ENCODE results near the gene VSIG8.
A peak's percentile ranks its signal among the peaks of the same experiment; 100 is the strongest.
"Not testable (repeated sequence)": the region's sequence is repeated elsewhere in the genome, so short reads cannot be mapped to it uniquely, and the experiment has no call there.

Gene VSIG8, protein sequence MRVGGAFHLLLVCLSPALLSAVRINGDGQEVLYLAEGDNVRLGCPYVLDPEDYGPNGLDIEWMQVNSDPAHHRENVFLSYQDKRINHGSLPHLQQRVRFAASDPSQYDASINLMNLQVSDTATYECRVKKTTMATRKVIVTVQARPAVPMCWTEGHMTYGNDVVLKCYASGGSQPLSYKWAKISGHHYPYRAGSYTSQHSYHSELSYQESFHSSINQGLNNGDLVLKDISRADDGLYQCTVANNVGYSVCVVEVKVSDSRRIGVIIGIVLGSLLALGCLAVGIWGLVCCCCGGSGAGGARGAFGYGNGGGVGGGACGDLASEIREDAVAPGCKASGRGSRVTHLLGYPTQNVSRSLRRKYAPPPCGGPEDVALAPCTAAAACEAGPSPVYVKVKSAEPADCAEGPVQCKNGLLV

GRCh38 chr1:159862557-159862956 is at the start of gene VSIG8:
Gene VSIG8 (minus strand): TSS chr1:159862657. CDS start chr1:159862521, 136 bp downstream.
- H3K4me1 ChIP-seq (ENCODE audit: control insufficient read depth, insufficient read depth, low read length) = no peaks in the 10 kb centered on the region
- peaks cover 8% of the 10 kb centered on the region for H3K27me3 ChIP-seq (ENCODE audit: control insufficient read depth, insufficient read depth, low read length)
- H3K9me3 ChIP-seq (ENCODE audit: control insufficient read depth, insufficient read depth, low read length) = no peaks in the 10 kb centered on the region
- H3K27ac ChIP-seq (ENCODE audit: low read depth, low read length) = no peak within 1 kb of the TSS
- no peaks in the 10 kb centered on the region for H3K36me3 ChIP-seq (ENCODE audit: control insufficient read depth, insufficient read depth, low read length)
- no peak within 1 kb of the TSS for H3K4me3 ChIP-seq (ENCODE audit: low read depth, low read length)
- H3K9ac ChIP-seq (ENCODE audit: low read depth, low read length) = no peak within 1 kb of the TSS

GRCh38 chr1:159911326-159912070 is 49.0 kb upstream of the VSIG8 start:
- Histone ChIP-seq H3K4me1 (ENCODE audit: control insufficient read depth, insufficient read depth, low read length) (peaks cover 37% of the 10 kb centered on the region), H3K4me3 (ENCODE audit: low read depth, low read length) (no peak overlapping the region), H3K9me3 (ENCODE audit: control insufficient read depth, insufficient read depth, low read length) (no peaks in the 10 kb centered on the region), H3K9ac (ENCODE audit: low read depth, low read length) (no peak overlapping the region), H3K27ac (ENCODE audit: low read depth, low read length) (peak overlapping the region; percentile 72), H3K27me3 (ENCODE audit: control insufficient read depth, insufficient read depth, low read length) (no peaks in the 10 kb centered on the region), H3K36me3 (ENCODE audit: control insufficient read depth, insufficient read depth, low read length) (no peaks in the 10 kb centered on the region)

DNA sequence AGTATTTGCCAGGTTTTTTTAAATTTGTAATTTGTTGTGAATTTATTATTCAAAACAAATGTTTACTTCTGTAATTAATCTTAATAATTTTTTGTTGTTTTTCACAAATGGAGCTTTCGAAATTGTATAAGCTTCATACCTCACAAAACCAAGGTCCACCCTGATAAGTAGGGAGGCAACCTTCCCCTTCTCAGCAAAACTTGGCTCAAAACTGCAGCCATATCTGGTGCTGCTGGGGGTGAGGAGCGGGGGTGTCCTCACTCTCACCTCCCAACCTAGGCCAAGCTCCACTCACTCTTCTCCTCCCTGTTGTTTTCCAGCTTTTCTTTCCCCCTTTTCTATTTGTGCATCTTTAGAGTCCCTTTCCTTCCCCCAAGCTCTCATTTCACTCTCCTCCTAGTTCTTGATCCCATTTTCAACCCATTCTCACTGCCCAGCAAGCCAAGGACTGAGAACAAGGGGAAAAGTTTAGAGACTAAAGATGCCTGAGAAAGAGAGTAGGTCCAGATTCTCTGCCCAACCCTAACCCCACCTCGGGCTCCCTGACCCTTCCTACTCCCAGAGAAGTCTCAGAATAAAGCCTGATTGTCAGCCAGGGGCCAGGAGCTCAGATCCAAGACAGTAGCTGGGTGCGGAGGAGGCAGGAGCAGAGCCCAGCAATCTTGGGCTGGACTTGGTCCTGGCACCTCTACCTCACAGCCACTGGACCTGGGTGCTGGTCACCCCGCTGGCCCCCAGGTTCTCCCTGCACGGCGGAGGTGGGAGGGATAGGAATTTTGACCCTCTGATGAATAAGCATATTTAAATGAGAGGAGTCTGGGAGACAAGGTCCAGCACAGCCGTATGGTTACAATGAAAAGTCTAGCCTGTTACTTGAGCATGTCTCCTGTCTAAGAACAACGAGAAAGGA is 45.8 kb upstream of the VSIG8 start:
- H3K27ac ChIP-seq (ENCODE audit: low read depth, low read length) = no peak overlapping the region
- H3K36me3 ChIP-seq (ENCODE audit: control insufficient read depth, insufficient read depth, low read length) = no peaks in the 10 kb centered on the region
- H3K27me3 ChIP-seq (ENCODE audit: control insufficient read depth, insufficient read depth, low read length) = no peaks in the 10 kb centered on the region
- no peak overlapping the region for H3K9ac ChIP-seq (ENCODE audit: low read depth, low read length)
- H3K4me3 ChIP-seq (ENCODE audit: low read depth, low read length) = no peak overlapping the region
- H3K4me1 ChIP-seq (ENCODE audit: control insufficient read depth, insufficient read depth, low read length) = peaks cover 15% of the 10 kb centered on the region
- H3K9me3 ChIP-seq (ENCODE audit: control insufficient read depth, insufficient read depth, low read length) = no peaks in the 10 kb centered on the region

DNA sequence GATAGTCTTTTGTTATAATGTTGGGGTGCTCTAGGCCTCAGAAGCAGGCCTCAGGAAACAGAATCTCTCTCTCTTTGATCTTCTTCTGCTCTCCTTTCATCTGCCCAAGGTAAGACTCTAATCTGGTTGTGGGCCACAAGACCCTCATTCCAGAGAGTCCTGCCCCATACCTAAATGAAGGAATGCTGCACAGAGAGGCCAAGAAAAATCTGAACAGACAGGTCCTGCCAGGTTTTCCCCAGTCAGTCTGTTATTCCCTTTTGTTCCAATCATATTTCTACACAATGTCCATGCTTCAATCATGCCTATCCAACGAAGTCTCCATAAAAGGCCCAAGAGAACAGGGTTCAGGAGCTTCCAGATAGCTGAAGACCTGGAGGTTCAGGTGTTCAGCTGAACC is 44.5 kb upstream of the VSIG8 start:
- H3K9ac ChIP-seq (ENCODE audit: low read depth, low read length) = no peak overlapping the region
- no peaks in the 10 kb centered on the region for H3K36me3 ChIP-seq (ENCODE audit: control insufficient read depth, insufficient read depth, low read length)
- H3K9me3 ChIP-seq (ENCODE audit: control insufficient read depth, insufficient read depth, low read length) = no peaks in the 10 kb centered on the region
- H3K4me3 ChIP-seq (ENCODE audit: low read depth, low read length) = no peak overlapping the region
- H3K4me1 ChIP-seq (ENCODE audit: control insufficient read depth, insufficient read depth, low read length) = peaks cover 15% of the 10 kb centered on the region
- H3K27me3 ChIP-seq (ENCODE audit: control insufficient read depth, insufficient read depth, low read length) = no peaks in the 10 kb centered on the region
- H3K27ac ChIP-seq (ENCODE audit: low read depth, low read length) = no peak overlapping the region

GRCh38 chr1:159904036-159904435 is 41.6 kb upstream of the VSIG8 start:
- H3K36me3 ChIP-seq (ENCODE audit: control insufficient read depth, insufficient read depth, low read length); H3K9ac ChIP-seq (ENCODE audit: low read depth, low read length); H3K27ac ChIP-seq (ENCODE audit: low read depth, low read length); H3K9me3 ChIP-seq (ENCODE audit: control insufficient read depth, insufficient read depth, low read length); H3K4me3 ChIP-seq (ENCODE audit: low read depth, low read length); H3K4me1 ChIP-seq (ENCODE audit: control insufficient read depth, insufficient read depth, low read length): not testable (repeated sequence)
- peaks cover 15% of the 10 kb centered on the region for H3K27me3 ChIP-seq (ENCODE audit: control insufficient read depth, insufficient read depth, low read length)

DNA sequence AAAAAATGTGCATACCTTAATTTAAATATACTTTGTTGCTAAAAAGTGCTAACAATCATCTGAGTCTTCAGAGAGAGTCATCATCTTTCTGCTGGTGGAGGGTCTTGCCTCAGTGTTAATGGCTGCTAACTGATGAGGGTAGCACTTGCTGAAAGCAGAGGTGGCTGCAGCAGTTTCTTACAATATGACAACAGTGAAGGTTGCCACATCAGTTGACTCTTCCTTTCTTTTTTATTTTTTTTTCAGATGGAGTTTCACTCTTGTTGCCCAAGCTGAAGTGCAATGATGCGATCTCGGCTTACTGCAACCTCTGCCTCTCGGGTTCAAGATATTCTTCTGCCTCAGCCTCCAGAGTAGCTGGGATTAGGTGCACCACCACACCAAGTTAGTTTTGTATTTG is 40.1 kb upstream of the VSIG8 start:
- Histone ChIP-seq H3K4me3 (ENCODE audit: low read depth, low read length) (no peak overlapping the region), H3K36me3 (ENCODE audit: control insufficient read depth, insufficient read depth, low read length) (no peaks in the 10 kb centered on the region), H3K9me3 (ENCODE audit: control insufficient read depth, insufficient read depth, low read length) (no peaks in the 10 kb centered on the region), H3K27me3 (ENCODE audit: control insufficient read depth, insufficient read depth, low read length) (peaks cover 15% of the 10 kb centered on the region), H3K27ac (ENCODE audit: low read depth, low read length) (no peak overlapping the region), H3K9ac (ENCODE audit: low read depth, low read length) (no peak overlapping the region), H3K4me1 (ENCODE audit: control insufficient read depth, insufficient read depth, low read length) (peaks cover 9% of the 10 kb centered on the region)

GRCh38 chr1:159900755-159901360 is 38.4 kb upstream of the VSIG8 start:
- Histone ChIP-seq H3K4me3 (ENCODE audit: low read depth, low read length) (no peak overlapping the region), H3K4me1 (ENCODE audit: control insufficient read depth, insufficient read depth, low read length) (peaks cover 9% of the 10 kb centered on the region), H3K9me3 (ENCODE audit: control insufficient read depth, insufficient read depth, low read length) (no peaks in the 10 kb centered on the region), H3K36me3 (ENCODE audit: control insufficient read depth, insufficient read depth, low read length) (no peaks in the 10 kb centered on the region), H3K27ac (ENCODE audit: low read depth, low read length) (peak overlapping the region; percentile 76), H3K27me3 (ENCODE audit: control insufficient read depth, insufficient read depth, low read length) (peaks cover 15% of the 10 kb centered on the region), H3K9ac (ENCODE audit: low read depth, low read length) (no peak overlapping the region)

DNA sequence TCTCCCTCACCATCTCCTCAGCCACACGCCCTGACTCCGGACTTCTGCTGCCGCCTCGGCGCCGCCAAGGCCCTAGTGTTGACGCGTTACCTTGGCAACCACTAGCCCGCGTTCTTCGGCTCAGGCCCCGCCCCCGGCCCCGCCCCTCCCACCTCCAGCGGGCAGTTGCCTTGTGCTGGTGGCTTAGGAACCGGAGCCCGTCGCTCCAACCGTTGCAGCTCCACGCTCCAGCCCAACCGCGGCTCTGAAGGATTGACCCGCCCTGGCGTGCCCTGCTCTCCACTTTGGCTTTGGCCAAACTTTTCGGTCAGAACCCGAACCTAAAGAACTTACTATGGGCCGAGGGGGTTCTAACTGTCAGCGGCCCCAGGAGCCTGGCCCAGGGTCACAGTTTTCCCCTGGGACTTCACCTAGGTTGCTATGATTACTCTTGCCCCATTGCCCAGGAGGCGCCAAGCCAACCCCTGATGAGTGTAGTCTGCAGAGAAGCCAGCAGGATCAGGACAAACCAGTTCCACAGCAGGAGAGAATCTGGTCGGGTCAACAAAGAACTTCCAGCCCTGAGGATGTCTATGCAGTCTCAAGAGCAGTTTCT is 37.7 kb upstream of the VSIG8 start, which contains the start of gene CFAP45:
Gene CFAP45, minus strand, starts transcription at position 80 of the 595 bp plus-strand sequence. Its CDS starts 67 bp downstream, at position 13.
- H3K9ac ChIP-seq (ENCODE audit: low read depth, low read length) = no peak within 1 kb of the TSS
- peak within 1 kb of the TSS; percentile 76 for H3K27ac ChIP-seq (ENCODE audit: low read depth, low read length)
- no peaks in the 10 kb centered on the region for H3K9me3 ChIP-seq (ENCODE audit: control insufficient read depth, insufficient read depth, low read length)
- no peaks in the 10 kb centered on the region for H3K36me3 ChIP-seq (ENCODE audit: control insufficient read depth, insufficient read depth, low read length)
- H3K4me3 ChIP-seq (ENCODE audit: low read depth, low read length) = peak within 1 kb of the TSS; percentile 46; the same call in 1 of the 2 replicates
- H3K27me3 ChIP-seq (ENCODE audit: control insufficient read depth, insufficient read depth, low read length) = peaks cover 15% of the 10 kb centered on the region
- peaks cover 9% of the 10 kb centered on the region for H3K4me1 ChIP-seq (ENCODE audit: control insufficient read depth, insufficient read depth, low read length)

DNA sequence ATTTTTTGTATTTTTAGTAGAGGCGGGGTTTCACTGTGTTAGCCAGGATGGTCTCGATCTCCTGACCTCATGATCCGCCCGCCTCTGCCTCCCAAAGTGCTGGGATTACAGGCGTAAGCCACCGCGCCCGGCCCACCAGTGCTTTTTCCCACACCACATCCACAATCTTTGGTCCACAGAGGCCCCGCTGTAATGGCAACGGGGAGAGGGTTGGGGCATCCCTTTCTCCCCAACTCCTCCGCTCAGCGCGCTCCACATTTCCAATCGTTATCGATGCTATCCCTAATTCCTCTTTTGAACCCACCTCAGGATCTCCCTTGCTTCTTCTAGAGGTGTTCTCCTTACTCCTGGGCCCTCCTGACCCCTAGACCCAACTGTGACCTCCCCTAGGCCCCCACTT is 37.2 kb upstream of the VSIG8 start:
- H3K4me1 ChIP-seq (ENCODE audit: control insufficient read depth, insufficient read depth, low read length); H3K9ac ChIP-seq (ENCODE audit: low read depth, low read length); H3K27ac ChIP-seq (ENCODE audit: low read depth, low read length); H3K4me3 ChIP-seq (ENCODE audit: low read depth, low read length); H3K36me3 ChIP-seq (ENCODE audit: control insufficient read depth, insufficient read depth, low read length); H3K9me3 ChIP-seq (ENCODE audit: control insufficient read depth, insufficient read depth, low read length): not testable (repeated sequence)
- peaks cover 15% of the 10 kb centered on the region for H3K27me3 ChIP-seq (ENCODE audit: control insufficient read depth, insufficient read depth, low read length)

DNA sequence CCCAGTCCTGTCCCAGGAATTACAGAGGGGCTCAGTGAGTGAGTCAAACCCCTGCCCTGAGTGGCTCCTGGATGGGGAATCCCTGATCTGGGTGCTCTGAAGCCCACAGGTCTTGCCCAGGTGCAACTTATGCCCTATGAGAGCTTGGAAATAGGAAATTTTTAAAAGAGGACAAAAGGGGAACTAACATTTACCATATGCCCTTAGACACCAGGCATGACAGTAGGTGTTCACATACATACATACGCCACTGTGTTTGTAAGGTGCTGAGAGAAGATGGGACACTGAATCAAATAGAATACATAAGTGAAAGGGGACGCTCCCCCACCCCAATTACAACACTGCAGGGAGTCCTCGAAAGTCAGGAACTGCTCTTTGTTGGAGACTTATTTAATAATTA is 36.1 kb upstream of the VSIG8 start:
- Histone ChIP-seq H3K4me1 (ENCODE audit: control insufficient read depth, insufficient read depth, low read length) (peaks cover 9% of the 10 kb centered on the region), H3K9me3 (ENCODE audit: control insufficient read depth, insufficient read depth, low read length) (no peaks in the 10 kb centered on the region), H3K27me3 (ENCODE audit: control insufficient read depth, insufficient read depth, low read length) (peaks cover 15% of the 10 kb centered on the region), H3K36me3 (ENCODE audit: control insufficient read depth, insufficient read depth, low read length) (no peaks in the 10 kb centered on the region), H3K9ac (ENCODE audit: low read depth, low read length) (no peak overlapping the region), H3K27ac (ENCODE audit: low read depth, low read length) (no peak overlapping the region), H3K4me3 (ENCODE audit: low read depth, low read length) (no peak overlapping the region)

All from HUES48 (cell line).